Hepatocyte (in vitro differentiated cells): ENCODE results near the gene FBXO15.

ENCODE experiments used
- EZH2 ChIP-seq: fragments of 200-600 bp; sonication (generic); IDR thresholded peaks from 2 replicates; pipeline ENCODE4 v1.6.1; 2016; ENCODE audit warnings: antibody characterized with exemption, mild to moderate bottlenecking, borderline replicate concordance
- EZH2phosphoT487 ChIP-seq: fragments of 200-600 bp; sonication (generic); IDR thresholded peaks from one replicate; pipeline ENCODE4 v1.6.1; 2018; ENCODE audit warnings: antibody characterized with exemption, mild to moderate bottlenecking, low read depth, moderate library complexity; ENCODE audit not compliant: unreplicated experiment, severe bottlenecking
- TF ChIP-seq, protein P1 (sequence below): fragments of 200-600 bp; sonication (generic); IDR thresholded peaks from 2 replicates; pipeline ENCODE4 v1.5.1; 2016; ENCODE audit warnings: antibody characterized with exemption, mild to moderate bottlenecking; ENCODE audit not compliant: poor library complexity

DNA sequence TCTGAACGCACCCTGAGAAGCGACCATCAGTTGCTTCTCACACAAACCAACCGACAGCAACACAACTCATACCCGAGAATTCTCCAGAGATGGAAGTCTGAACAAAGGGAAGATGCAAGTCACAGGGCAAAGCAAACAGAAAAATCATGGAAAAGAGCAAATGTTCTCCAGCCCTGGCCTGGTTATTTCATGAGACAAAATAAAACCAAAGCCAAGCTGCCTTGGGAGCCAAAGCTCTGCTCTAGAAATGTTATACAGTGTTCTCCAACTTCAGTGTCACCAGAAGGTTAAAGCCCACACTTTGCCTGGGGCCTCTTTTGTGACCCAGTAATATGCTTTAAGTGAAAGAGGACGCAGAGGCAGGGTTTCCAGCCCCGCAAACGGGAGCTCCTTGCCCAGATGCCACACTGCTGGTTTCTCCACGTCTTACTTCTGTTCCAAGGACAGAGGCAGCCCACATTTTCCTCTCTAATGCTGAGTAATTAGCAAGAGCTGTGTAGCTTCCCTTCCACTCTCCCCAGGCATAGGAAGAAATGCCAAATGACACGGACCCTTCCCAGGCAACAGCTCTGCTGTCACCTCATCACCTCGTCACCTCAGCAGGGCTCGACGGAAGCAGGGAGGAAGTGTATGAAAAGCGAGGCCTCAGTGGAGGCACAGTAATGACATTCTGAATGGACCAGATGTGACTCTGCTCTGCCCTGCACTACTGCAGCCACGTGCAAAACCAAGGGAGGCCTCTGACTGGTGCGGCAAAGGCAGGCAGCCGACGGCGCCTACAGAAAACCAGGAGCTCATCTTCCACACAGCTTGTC is 64.7 kb downstream of the FBXO15 start:
- TF ChIP-seq, protein P1, sequence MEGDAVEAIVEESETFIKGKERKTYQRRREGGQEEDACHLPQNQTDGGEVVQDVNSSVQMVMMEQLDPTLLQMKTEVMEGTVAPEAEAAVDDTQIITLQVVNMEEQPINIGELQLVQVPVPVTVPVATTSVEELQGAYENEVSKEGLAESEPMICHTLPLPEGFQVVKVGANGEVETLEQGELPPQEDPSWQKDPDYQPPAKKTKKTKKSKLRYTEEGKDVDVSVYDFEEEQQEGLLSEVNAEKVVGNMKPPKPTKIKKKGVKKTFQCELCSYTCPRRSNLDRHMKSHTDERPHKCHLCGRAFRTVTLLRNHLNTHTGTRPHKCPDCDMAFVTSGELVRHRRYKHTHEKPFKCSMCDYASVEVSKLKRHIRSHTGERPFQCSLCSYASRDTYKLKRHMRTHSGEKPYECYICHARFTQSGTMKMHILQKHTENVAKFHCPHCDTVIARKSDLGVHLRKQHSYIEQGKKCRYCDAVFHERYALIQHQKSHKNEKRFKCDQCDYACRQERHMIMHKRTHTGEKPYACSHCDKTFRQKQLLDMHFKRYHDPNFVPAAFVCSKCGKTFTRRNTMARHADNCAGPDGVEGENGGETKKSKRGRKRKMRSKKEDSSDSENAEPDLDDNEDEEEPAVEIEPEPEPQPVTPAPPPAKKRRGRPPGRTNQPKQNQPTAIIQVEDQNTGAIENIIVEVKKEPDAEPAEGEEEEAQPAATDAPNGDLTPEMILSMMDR = no peak
- TF ChIP-seq EZH2phosphoT487 = no peak
- no peak for TF ChIP-seq EZH2
